C4-2B (cell line): ENCODE measurements around the gene STRIP2.

Source experiments
- H3K27ac ChIP-seq: fragments of 450-650 bp; 2 replicates; pipeline ENCODE4 v1.5.1; 2017
- ZFX ChIP-seq: fragments of 450-650 bp; IDR thresholded peaks from 2 replicates; pipeline ENCODE4 v1.6.1; 2017
- TF ChIP-seq, protein P1 (sequence below): fragments of 450-650 bp; conservative IDR thresholded peaks from 2 replicates; pipeline ENCODE4 v1.5.1; 2017; ENCODE audit warnings: mild to moderate bottlenecking

STRIP2 gene

DNA sequence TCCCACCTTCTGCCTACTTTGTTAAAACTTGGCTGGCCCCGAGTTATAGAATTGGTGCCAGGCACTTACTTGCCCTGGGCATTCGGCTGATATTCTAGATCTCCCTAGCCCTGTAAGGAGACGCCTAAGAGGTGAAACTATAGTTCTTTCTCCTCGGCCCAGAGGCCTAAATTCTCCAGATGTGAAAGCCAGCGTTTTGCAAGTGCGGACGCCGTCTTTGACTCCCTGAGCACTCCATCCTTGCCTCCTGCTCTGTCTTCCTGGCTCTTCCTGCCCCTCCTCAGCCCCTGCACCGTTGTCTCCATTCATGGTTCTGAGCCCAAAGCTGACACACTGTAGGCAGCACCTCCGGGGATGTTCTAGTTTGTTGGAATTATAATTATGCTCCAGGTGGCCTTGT lies 79.3 kb downstream of the STRIP2 start:
- no peak for TF ChIP-seq ZFX
- TF ChIP-seq, protein P1, sequence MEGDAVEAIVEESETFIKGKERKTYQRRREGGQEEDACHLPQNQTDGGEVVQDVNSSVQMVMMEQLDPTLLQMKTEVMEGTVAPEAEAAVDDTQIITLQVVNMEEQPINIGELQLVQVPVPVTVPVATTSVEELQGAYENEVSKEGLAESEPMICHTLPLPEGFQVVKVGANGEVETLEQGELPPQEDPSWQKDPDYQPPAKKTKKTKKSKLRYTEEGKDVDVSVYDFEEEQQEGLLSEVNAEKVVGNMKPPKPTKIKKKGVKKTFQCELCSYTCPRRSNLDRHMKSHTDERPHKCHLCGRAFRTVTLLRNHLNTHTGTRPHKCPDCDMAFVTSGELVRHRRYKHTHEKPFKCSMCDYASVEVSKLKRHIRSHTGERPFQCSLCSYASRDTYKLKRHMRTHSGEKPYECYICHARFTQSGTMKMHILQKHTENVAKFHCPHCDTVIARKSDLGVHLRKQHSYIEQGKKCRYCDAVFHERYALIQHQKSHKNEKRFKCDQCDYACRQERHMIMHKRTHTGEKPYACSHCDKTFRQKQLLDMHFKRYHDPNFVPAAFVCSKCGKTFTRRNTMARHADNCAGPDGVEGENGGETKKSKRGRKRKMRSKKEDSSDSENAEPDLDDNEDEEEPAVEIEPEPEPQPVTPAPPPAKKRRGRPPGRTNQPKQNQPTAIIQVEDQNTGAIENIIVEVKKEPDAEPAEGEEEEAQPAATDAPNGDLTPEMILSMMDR, result no peak
- H3K27ac ChIP-seq, result no peak overlapping the region

DNA sequence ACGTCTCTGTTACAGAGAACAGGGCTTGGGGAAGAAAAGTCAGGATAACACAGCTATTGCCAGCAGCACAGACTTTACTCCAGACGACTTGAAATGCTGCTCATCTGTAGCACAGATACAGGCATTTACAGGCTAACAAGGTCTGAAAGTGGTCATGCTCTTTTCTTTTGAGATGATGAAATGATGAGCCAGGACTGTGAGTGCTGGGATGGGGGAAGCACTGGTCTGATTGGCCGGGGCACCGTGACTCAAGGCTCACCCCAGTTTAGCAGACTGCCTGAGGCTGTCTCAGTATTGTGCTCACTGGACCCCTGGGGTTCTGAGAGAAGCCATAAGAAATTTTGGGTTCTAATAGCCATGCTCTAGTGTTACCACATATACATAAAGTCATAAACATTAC lies 80.5 kb downstream of the STRIP2 start:
- TF ChIP-seq ZFX, result no peak
- TF ChIP-seq, protein P1, result no peak
- no peak overlapping the region for H3K27ac ChIP-seq

DNA sequence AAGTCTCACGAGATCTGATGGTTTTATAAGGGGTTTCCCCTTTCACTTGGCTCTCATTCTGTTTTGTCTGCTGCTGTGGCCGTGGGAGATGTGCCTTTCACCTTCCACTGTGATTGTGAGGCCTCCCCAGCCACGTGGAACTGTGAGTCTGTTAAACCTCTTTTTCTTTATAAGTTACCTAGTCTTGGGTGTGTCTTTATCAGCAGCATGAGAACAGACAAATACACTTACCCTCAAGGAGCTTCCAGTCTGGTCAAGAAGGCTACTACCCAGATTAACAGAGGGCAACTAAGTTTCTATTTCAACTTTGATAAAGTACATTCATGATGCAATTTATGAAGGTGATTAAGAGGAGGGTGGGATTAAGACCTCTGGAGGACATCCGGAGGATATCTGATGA lies 81.1 kb downstream of the STRIP2 start:
- H3K27ac ChIP-seq, result no peak overlapping the region
- TF ChIP-seq, protein P1, result no peak
- no peak for TF ChIP-seq ZFX

DNA sequence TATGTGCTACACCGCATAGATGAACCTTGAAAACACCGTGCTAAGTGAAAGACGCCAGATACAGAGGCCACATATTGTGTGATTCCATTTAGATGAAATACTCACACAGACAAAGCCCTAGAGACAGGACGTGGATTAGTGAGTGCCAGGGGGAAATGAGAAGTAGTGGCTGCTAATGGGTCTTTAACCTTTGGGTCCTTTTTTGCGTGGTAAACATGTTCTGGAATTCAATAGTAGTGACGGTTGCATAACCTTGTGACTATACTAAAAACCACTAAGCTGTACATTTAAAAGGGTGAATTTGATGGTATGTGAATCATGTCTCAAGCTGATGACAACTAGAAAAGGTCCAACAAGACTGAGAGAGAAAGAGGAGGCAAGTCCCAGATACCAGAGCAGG lies 83.7 kb downstream of the STRIP2 start:
- TF ChIP-seq, protein P1, result no peak
- TF ChIP-seq ZFX, result no peak
- no peak overlapping the region for H3K27ac ChIP-seq

DNA sequence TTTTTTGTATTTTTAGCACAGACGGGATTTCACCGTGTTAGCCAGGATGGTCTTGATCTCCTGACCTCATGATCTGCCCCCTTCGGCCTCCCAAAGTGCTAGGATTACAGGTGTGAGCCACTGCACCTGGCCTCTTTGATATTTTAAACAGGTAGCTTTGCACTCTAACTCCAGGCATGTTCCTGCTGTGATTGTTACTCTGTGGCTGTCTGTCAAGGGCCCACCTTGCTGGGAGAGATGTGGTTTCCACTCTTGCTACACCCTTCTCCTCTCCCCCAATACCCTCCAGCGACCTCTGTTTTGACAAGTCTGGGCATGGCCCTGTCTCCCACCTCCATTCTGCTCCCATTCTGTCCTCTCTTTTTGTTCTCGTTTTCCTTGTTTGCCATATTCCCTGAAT lies 85.2 kb downstream of the STRIP2 start:
- H3K27ac ChIP-seq, result no peak overlapping the region
- TF ChIP-seq, protein P1, result no peak
- no peak for TF ChIP-seq ZFX

DNA sequence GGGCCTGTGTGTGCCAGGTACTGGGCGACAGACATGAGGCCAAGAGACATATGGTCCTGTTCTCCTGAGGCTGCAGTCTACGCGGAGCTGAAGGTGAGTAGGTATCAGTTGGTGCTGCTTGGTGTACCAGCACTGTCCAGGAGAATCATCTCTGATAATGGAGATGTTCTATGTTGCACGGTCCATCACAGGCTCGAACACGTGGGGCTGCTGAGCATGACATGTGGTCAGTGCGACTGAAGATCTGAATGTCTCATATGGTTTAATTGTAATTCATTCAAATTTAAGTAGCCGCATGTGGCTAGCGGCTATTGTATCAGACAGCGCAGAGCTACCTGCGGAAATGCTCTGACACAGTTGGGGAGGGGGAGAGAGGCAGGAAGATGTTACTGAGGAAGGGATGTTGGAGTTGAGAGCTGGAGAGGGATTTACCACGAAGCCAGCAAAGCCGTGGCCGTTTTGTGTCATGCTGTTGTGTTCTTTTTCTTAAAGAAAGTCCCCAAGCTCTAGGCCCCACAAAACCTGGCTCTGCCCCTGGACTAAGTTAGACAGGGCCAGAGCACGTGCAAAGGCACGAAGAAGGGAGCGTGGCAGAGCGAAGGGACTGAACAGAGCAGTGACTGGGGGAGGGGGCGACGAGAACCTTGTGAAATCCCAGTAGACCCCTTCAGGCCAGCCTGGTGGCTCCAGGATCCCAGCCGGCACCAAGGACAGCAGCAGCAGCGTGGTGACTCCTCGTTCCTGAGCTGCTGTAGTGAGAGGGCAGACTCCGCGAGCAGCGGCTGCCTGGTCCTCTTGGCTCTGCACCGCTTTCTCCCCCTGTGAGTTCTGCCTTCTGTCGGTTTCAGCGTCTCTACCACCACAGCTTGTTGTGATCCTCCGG lies 88.1 kb downstream of the STRIP2 start:
- TF ChIP-seq ZFX, result no peak
- TF ChIP-seq, protein P1, result no peak
- H3K27ac ChIP-seq, result no peak overlapping the region

DNA sequence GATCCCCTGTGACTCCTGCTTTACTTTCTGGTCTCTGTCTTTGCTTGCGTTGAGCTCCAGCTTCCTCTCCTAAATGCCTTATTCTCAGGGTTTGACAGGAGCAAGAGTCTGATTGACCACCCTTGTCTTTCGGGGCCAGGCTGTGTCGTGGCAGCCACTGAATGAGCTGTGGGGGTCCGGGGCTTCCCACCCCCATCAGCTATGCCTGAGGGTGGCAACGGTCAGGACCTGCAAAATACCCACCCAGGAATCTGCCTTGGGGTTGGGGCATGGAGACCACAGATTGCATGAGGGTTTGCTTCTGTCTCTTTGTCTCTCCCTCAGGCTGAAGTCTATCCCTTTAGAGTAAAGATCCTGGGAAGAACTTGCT lies 88.7 kb downstream of the STRIP2 start:
- no peak for TF ChIP-seq ZFX
- TF ChIP-seq, protein P1, result no peak
- H3K27ac ChIP-seq, result no peak overlapping the region
